GM18907 (cell line): Measurements from ENCODE around the gene EPM2A.

Source experiments
- ATAC-seq: cut with Tn5 transposase; IDR thresholded peaks from one replicate; pipeline ENCODE4 v1.9.1; 2021; ENCODE audit warnings: mild to moderate bottlenecking, moderate library complexity; ENCODE audit not compliant: unreplicated experiment

EPM2A gene

DNA sequence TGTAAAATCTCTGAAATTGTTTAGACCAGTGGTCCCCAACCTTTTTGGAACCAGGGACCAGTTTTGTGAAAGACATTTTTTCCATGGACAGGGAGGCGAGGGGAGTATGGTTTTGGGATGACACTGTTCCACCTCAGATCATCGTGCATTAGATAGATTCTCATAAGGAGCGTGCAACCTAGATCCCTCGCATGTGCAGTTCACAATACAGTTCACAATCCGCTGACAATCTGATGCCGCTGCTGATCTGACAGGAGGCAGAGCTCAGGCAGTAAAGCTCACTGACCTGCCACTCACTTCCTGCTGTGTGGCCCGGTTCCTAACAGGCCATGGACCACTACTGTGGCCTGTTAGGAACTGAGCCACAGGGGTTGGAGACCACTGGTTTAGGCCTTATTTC lies 115.2 kb downstream of the EPM2A start:
- no peak for ATAC-seq

DNA sequence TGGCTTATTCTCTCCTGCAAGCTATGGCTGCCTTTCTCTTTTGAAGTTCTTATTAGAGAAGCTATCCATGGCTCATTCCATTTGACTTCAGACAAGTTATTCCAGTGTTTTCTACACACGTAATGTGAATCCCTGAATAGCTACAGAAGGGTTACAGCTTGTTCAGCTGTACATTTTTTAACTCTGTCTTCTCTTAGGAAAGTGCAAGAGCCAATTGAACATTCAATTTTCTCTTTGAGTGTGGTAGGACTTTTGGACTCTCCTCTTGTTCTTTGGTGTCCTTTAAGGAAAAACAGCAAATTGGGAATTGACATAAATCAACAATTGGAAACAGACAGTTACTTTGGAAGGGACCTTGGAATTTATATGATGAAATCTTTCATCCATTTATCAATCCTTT lies 125.8 kb downstream of the EPM2A start:
- ATAC-seq, result no peak

DNA sequence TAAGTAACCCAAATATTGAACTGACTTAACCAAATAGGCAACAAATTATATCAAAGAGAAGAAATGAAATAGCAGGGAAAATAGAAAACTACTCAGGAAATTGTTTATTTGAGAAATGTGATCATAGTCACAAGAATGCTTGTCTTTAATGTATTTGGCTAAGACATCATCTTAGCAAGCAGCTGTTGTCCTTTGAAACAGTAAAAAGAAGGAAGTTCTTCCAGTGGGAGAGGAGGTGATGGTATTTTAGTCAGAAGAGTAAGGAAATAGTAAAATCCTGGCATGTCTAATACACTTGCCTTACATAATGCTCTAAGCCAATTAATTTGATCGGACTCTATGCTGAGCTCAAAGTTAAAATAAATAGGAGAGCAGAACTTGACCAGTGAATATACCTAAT lies 126.5 kb downstream of the EPM2A start:
- no peak for ATAC-seq

DNA sequence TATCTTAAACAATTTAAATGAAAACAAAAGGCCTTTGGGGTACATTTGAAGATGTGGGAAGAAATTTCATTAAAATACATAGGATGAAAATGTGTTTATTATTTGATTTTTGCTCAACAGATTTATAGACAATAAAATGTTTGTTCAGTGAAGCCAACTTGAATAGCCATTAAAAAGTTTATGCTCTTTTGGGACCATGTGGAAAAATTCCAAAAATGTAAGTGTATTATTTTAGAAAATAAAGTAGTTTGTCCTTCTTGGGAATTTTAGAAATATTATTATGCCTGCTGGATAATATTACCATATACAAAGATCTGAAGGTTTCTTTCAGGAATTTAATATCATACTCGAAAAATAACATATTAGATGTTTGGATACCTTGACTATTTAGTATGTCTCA lies 131.3 kb downstream of the EPM2A start:
- no peak for ATAC-seq

DNA sequence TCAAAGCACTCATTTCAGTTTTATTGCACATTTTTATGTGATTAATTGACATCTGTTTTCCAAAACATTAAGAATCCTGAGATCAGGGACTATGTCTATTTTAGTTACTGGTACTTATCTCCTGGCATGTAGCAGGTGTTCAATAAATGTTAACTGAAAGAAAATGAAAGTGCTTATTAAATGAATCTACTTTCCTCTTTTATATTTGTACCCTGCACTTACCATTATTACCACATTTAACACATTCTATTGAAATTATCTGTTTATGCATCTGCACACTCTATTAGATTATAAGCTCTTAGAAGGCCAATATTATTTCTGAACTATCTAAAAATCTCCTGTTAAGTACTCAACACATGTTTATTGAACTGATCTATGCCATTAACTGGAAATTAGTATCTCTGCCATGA lies 131.9 kb downstream of the EPM2A start:
- ATAC-seq, result no peak

DNA sequence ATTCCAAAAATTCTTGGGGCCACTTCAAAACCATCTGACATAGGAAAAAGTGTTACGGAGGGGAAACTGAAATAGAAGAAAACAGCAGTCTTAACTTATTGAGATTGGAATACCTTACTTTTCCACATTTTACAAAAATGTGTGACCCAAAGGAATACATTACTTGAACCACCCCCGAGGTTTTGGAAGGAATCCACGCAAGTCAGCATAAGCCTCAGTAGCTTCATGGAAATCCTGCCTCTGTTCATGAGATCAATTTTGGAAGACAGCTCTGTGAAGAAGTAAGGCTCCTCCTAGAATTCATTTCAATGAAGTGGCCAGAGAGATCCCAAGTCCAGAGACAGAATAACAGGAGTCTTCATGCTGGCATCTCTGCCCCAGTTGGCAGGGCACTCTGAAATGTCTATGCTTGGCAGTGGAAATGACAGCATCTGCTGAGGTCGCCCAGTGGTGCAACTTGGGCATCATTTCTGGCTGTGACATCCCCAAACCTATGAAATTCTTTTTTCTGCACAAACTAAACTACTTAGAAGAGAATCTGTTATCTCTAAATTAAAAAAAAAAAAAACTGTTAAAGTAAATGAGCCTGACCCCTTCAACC lies 132.5 kb downstream of the EPM2A start:
- no peak for ATAC-seq

DNA sequence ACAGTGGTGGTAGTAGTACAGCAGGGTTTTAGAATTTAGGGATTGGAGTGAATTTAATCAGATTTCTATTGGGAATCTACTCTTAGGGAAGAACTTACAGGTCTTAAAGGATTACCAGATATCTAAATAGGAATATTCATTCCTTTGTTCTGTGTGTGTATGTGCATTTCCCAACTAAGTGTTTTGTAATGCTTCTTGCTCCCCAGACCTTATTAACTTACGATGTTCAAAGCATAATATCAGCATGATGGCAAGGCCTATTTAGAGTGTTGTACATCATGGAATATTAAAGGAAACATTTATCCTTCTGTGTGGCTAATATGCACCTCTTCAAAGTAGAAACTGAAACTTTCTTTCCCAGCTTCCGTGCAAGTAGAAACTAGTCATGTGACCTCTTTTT lies 133.9 kb downstream of the EPM2A start:
- ATAC-seq, result no peak

DNA sequence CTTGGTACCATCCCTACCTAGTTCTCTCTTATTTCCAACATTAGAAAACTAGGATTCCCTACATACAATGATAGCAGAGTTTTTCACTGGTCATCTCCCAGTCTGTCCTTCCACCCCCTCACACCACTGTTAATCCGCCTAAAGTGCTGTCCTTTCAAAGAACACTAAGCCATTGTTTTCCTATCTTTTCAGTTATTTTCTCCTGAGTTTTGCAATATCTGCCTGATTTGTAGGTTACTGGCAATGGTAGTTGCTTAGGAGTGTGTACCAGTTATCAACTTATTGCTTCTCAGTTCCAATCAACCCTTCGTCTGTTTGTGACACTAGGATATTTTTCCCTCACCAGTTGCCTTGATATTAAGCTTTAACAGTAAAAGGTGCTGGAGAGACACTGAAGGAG lies 135.0 kb downstream of the EPM2A start:
- no peak for ATAC-seq

DNA sequence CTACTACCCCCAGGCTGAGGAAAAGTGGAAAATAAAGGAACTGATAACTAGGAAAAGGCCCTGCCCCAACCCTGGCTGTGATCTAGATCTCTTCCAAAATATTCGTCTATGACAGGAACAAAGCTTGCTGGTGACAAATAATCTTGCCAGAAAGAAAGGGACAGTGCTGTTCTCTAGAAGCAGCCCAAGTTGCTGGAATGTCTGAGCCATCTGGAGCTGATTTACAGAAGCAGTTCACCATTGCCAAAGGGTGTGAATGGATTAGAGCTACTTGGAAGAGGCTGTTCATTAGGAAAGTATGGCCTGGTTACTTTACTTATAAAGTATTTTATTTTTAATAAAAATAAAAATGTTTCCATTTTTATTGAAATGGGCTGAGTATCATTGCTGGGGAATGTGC lies 146.3 kb downstream of the EPM2A start:
- no peak for ATAC-seq

DNA sequence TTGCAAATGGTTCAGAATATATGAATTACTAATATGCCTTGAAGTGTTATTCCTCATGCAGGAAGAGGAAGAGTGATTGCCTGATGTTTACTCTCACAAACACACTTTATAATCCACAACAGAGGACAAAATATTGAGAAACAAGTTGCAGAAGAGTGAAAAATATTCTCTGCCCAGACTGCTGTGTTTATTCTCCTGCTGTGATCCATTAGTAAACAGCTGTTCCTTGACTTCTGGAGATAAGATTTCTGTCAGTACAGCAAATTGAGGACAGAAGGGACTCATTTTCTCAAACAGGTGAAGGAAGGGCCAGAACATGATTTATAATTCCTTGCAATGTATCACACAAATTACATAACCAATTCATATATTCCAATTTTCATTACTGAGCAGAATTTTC lies 148.0 kb downstream of the EPM2A start:
- no peak for ATAC-seq

DNA sequence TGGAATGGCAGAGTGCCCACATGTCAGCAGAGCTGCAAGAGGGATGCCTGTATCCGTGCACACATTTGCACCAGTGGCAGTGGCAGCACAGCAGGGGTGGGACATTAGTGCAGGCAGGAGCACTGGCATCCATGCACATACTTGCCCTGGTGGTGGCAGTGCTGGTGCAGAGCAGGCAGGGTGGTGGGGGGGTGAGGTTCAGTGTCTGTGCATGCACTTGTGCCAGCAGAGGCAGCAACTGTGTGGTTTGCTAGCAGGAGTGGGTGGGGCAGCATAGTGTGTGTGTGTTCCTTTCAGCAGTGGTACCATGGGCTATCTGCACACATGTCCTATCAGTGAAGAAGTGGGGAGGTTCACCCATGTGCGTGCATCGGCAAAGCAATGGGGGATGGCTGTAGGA lies 151.6 kb downstream of the EPM2A start:
- ATAC-seq, result no peak
